H9 (cell line): Measurements from ENCODE around the gene OR10A4. TPM values are rescaled to one million over a fixed set of nuclear protein-coding genes. Genes with fewer than 3 reads are reported as not detected.

Source experiments
- DNase-seq: peaks from one replicate; pipeline ENCODE4 v3.0.0-alpha.2; 2017
- H2AFZ ChIP-seq: one replicate; pipeline ENCODE4 v1.6.1; 2013; ENCODE audit warnings: mild to moderate bottlenecking, low read length, control low read depth, moderate library complexity
- H2AK5ac ChIP-seq: 2 replicates; pipeline ENCODE4 v1.6.1; 2013; ENCODE audit warnings: low read length, control low read depth, mixed read lengths; ENCODE audit not compliant: insufficient read length
- H2BK120ac ChIP-seq: one replicate; pipeline ENCODE4 v1.6.1; 2013; ENCODE audit warnings: low read depth, mild to moderate bottlenecking, low read length, control low read depth, inconsistent platforms; ENCODE audit not compliant: poor library complexity, severe bottlenecking
- H2BK12ac ChIP-seq: 2 replicates; pipeline ENCODE4 v1.6.1; 2013; ENCODE audit warnings: low read length, control low read depth, mixed read lengths, low read depth; ENCODE audit not compliant: insufficient read length
- H2BK15ac ChIP-seq: 2 replicates; pipeline ENCODE4 v1.6.1; 2013; ENCODE audit warnings: low read depth, low read length, control low read depth
- H2BK20ac ChIP-seq: one replicate; pipeline ENCODE4 v1.6.1; 2013; ENCODE audit warnings: low read depth, mild to moderate bottlenecking, low read length, control low read depth, inconsistent platforms; ENCODE audit not compliant: poor library complexity, severe bottlenecking
- H2BK5ac ChIP-seq: 2 replicates; pipeline ENCODE4 v1.6.1; 2013; ENCODE audit warnings: low read length, control low read depth, mixed read lengths; ENCODE audit not compliant: insufficient read length
- H3K14ac ChIP-seq: 2 replicates; pipeline ENCODE4 v1.6.1; 2013; ENCODE audit warnings: low read length, control low read depth; ENCODE audit not compliant: insufficient read depth
- H3K18ac ChIP-seq: 2 replicates; pipeline ENCODE4 v1.6.1; 2013; ENCODE audit warnings: low read depth, mild to moderate bottlenecking, mixed read lengths, low read length, control low read depth; ENCODE audit not compliant: insufficient read length
- H3K23ac ChIP-seq: 2 replicates; pipeline ENCODE4 v1.6.1; 2013; ENCODE audit warnings: low read length, control low read depth, mixed read lengths, low read depth; ENCODE audit not compliant: insufficient read length
- H3K23me2 ChIP-seq: 2 replicates; pipeline ENCODE4 v1.6.1; 2013; ENCODE audit warnings: low read depth, mild to moderate bottlenecking, mixed read lengths, low read length, control low read depth; ENCODE audit not compliant: insufficient read length, poor library complexity, severe bottlenecking
- H3K27ac ChIP-seq: 2 replicates; pipeline ENCODE4 v1.5.1; 2013; ENCODE audit warnings: low read length, control low read depth, mixed read lengths, low read depth; ENCODE audit not compliant: insufficient read length
- H3K27me3 ChIP-seq: 2 replicates; pipeline ENCODE4 v1.6.1; 2013; ENCODE audit warnings: low read length, control low read depth, inconsistent platforms; ENCODE audit not compliant: insufficient read depth
- H3K4ac ChIP-seq: 2 replicates; pipeline ENCODE4 v1.6.1; 2013; ENCODE audit warnings: low read depth, mild to moderate bottlenecking, control low read depth, inconsistent platforms, low read length, moderate library complexity
- H3K4me1 ChIP-seq: 2 replicates; pipeline ENCODE4 v1.6.1; 2013; ENCODE audit warnings: low read length, control low read depth, inconsistent platforms; ENCODE audit not compliant: insufficient read depth
- H3K4me2 ChIP-seq: 2 replicates; pipeline ENCODE4 v1.6.1; 2013; ENCODE audit warnings: low read length, control low read depth, mixed read lengths; ENCODE audit not compliant: insufficient read length, insufficient read depth
- H3K56ac ChIP-seq: 2 replicates; pipeline ENCODE4 v1.6.1; 2013; ENCODE audit warnings: low read depth, mild to moderate bottlenecking, mixed read lengths, low read length, control low read depth; ENCODE audit not compliant: insufficient read length
- H3K79me1 ChIP-seq: 2 replicates; pipeline ENCODE4 v1.6.1; 2013; ENCODE audit warnings: low read depth, mild to moderate bottlenecking, moderate library complexity, low read length, control low read depth, inconsistent platforms; ENCODE audit not compliant: insufficient read depth, poor library complexity, severe bottlenecking
- H3K79me2 ChIP-seq: 2 replicates; pipeline ENCODE4 v1.6.1; 2013; ENCODE audit warnings: low read length, control low read depth, inconsistent platforms; ENCODE audit not compliant: insufficient read depth
- H3K9ac ChIP-seq: 2 replicates; pipeline ENCODE4 v1.6.1; 2013; ENCODE audit warnings: low read length, control low read depth, mixed read lengths; ENCODE audit not compliant: insufficient read length; ENCODE audit errors: extremely low read depth
- H3K9me3 ChIP-seq: one replicate; pipeline ENCODE4 v1.6.1; 2013; ENCODE audit warnings: low read depth, low read length, inconsistent platforms; ENCODE audit not compliant: control insufficient read depth
- H3T11ph ChIP-seq: one replicate; pipeline ENCODE4 v1.6.1; 2013; ENCODE audit warnings: mild to moderate bottlenecking, low read length, control low read depth, inconsistent platforms
- H4K20me1 ChIP-seq: one replicate; pipeline ENCODE4 v1.6.1; 2013; ENCODE audit not compliant: control insufficient read depth, insufficient read length, insufficient read depth
- H4K5ac ChIP-seq: 2 replicates; pipeline ENCODE4 v1.6.1; 2013; ENCODE audit warnings: low read depth, mild to moderate bottlenecking, mixed read lengths, low read length, control low read depth; ENCODE audit not compliant: insufficient read length
- H4K8ac ChIP-seq: replicated peaks from 2 replicates; pipeline ENCODE4 v1.6.1; 2013; ENCODE audit warnings: low read length, control low read depth, mixed read lengths, low read depth; ENCODE audit not compliant: insufficient read length
- H4K91ac ChIP-seq: 2 replicates; pipeline ENCODE4 v1.6.1; 2013; ENCODE audit warnings: low read depth, mild to moderate bottlenecking, moderate library complexity, mixed read lengths, low read length, control low read depth; ENCODE audit not compliant: insufficient read length
- H3K27ac Mint-ChIP-seq, 3 experiments: 2 replicates in 2 of 3; 3 replicates in 1 of 3; pipeline ENCODE4 v1.8.0; 2020 to 2021; ENCODE audit warnings: mixed read lengths in 3 of 3, mild to moderate bottlenecking in 1 of 3, moderate library complexity in 1 of 3
- H3K27me3 Mint-ChIP-seq: 2 replicates; pipeline ENCODE4 v1.8.0; 2021; ENCODE audit warnings: low read depth, mild to moderate bottlenecking, moderate library complexity, mixed read lengths
- H3K36me3 Mint-ChIP-seq, 3 experiments: 2 replicates in 2 of 3; 3 replicates in 1 of 3; pipeline ENCODE4 v1.8.0; 2020 to 2021; ENCODE audit warnings: low read depth in 3 of 3, mixed read lengths in 3 of 3; ENCODE audit not compliant: insufficient read depth in 1 of 3
- H3K4me1 Mint-ChIP-seq, 2 experiments: 2 replicates each; pipeline ENCODE4 v1.8.0; 2020; ENCODE audit warnings: mixed read lengths in 2 of 2
- H3K4me3 Mint-ChIP-seq, 2 experiments: 2 replicates in 1 of 2; 3 replicates in 1 of 2; pipeline ENCODE4 v1.8.0; 2020 to 2021; ENCODE audit warnings: mild to moderate bottlenecking in 2 of 2, mixed read lengths in 2 of 2, moderate library complexity in 1 of 2
- H3K9me3 Mint-ChIP-seq, 2 experiments: 2 replicates in 1 of 2; 3 replicates in 1 of 2; pipeline ENCODE4 v1.8.0; 2020; ENCODE audit warnings: mild to moderate bottlenecking in 2 of 2, mixed read lengths in 2 of 2, moderate library complexity in 1 of 2
- WGBS: extraction: QIAGEN DNeasy Blood & Tissue Kit; methylation state at CpG from one replicate; pipeline ENCODE4 v1.1.7; 2013; ENCODE audit warnings: missing lambda C conversion rate, low lambda C conversion rate, mixed read lengths; ENCODE audit not compliant: insufficient read length; ENCODE audit errors: extremely low coverage; 5-methylcytosine and 5-hydroxymethylcytosine counted together
- total RNA-seq: library from RNA; stranded (reverse); gene quantifications from 2 replicates; pipeline ENCODE4 v1.2.1, GENCODE V29; 2021
- TF ChIP-seq, protein P1 (sequence below): fragments of 200-600 bp; sonication (generic); conservative IDR thresholded peaks from 3 replicates; pipeline ENCODE4 v1.8.0; 2021; ENCODE audit warnings: antibody characterized with exemption, mild to moderate bottlenecking

OR10A4 gene
- total RNA-seq, 1 experiment from 2014 or later: not detected

- Histone ChIP-seq H3K9me3 (no peaks in the 10 kb centered on the region), H2BK15ac (no peak overlapping the region), H4K8ac (no peak overlapping the region), H3K27ac (no peak overlapping the region), H2BK5ac (no peak overlapping the region), H2AK5ac (no peak overlapping the region), H3K27me3 (no peaks in the 10 kb centered on the region), H3K4me2 (no peak overlapping the region), H3K4me1 (no peaks in the 10 kb centered on the region), H3K9ac (no peak overlapping the region), H3K23me2 (no peaks in the 10 kb centered on the region), H3K4ac (no peak overlapping the region), H2BK20ac (no peak overlapping the region), H3K79me2 (no peaks in the 10 kb centered on the region), H3T11ph (no peak overlapping the region), H4K91ac (no peak overlapping the region), H3K79me1 (no peaks in the 10 kb centered on the region), H4K20me1 (no peaks in the 10 kb centered on the region), H3K56ac (no peak overlapping the region), H3K14ac (no peak overlapping the region), H2AFZ (no peak overlapping the region), H3K18ac (no peak overlapping the region), H4K5ac (no peak overlapping the region), H3K23ac (no peak overlapping the region), H2BK12ac (no peak overlapping the region), H2BK120ac (no peak overlapping the region)
- no peak overlapping the region for H3K27ac Mint-ChIP-seq
- no peaks in the 10 kb centered on the region for H3K4me1 Mint-ChIP-seq
- TF ChIP-seq, protein P1, sequence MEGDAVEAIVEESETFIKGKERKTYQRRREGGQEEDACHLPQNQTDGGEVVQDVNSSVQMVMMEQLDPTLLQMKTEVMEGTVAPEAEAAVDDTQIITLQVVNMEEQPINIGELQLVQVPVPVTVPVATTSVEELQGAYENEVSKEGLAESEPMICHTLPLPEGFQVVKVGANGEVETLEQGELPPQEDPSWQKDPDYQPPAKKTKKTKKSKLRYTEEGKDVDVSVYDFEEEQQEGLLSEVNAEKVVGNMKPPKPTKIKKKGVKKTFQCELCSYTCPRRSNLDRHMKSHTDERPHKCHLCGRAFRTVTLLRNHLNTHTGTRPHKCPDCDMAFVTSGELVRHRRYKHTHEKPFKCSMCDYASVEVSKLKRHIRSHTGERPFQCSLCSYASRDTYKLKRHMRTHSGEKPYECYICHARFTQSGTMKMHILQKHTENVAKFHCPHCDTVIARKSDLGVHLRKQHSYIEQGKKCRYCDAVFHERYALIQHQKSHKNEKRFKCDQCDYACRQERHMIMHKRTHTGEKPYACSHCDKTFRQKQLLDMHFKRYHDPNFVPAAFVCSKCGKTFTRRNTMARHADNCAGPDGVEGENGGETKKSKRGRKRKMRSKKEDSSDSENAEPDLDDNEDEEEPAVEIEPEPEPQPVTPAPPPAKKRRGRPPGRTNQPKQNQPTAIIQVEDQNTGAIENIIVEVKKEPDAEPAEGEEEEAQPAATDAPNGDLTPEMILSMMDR: no peak
- H3K4me3 Mint-ChIP-seq: no peak overlapping the region
- H3K9me3 Mint-ChIP-seq: no peaks in the 10 kb centered on the region
- no peak for DNase-seq
- H3K36me3 Mint-ChIP-seq: no peaks in the 10 kb centered on the region
- no peaks in the 10 kb centered on the region; the same call in 1 of the 2 replicates for H3K27me3 Mint-ChIP-seq
- WGBS: no CpG with 5 or more reads among the region's 1 CpG
Observed at GRCh38 chr11:6889835-6890234, 13.4 kb downstream of the OR10A4 start.
